Ovary (tissue), 3 donors: Measurements from ENCODE around the gene LIN52.

Source experiments
- CTCF ChIP-seq, 3 donors: fragments of 450-650 bp in 2 of 3; fragments of 200-600 bp in 1 of 3; IDR thresholded peaks; one replicate each; pipeline versions ENCODE4 v1.5.1 to v1.8.0; 2016 to 2022; ENCODE audit warnings: antibody characterized with exemption in 3 of 3, mild to moderate bottlenecking in 1 of 3
- EP300 ChIP-seq: sonication (generic); formaldehyde crosslinking; IDR thresholded peaks from one replicate; pipeline ENCODE4 v1.6.1; 2017; ENCODE audit warnings: antibody characterized with exemption
- POLR2A ChIP-seq: fragments of 450-650 bp; IDR thresholded peaks from one replicate; pipeline ENCODE4 v1.6.1; 2017; ENCODE audit warnings: antibody characterized with exemption, mild to moderate bottlenecking, moderate library complexity
- donor health status: DM: no; HTN: no; CAD: no.

- TF ChIP-seq CTCF (IDR thresholded peaks at IDR 0.05) (no peak), EP300 (no peak), POLR2A (no peak)
Observed at GRCh38 chr14:74085828-74086227, 1.1 kb downstream of the LIN52 start.
